ENCODE measurements around the gene GTSE1. TPM values are rescaled to one million over a fixed set of nuclear protein-coding genes. Genes with fewer than 3 reads are reported as not detected.

The GTSE1 gene
- total RNA-seq, 1 experiment from 2014 or later = 46.1 TPM

DNA sequence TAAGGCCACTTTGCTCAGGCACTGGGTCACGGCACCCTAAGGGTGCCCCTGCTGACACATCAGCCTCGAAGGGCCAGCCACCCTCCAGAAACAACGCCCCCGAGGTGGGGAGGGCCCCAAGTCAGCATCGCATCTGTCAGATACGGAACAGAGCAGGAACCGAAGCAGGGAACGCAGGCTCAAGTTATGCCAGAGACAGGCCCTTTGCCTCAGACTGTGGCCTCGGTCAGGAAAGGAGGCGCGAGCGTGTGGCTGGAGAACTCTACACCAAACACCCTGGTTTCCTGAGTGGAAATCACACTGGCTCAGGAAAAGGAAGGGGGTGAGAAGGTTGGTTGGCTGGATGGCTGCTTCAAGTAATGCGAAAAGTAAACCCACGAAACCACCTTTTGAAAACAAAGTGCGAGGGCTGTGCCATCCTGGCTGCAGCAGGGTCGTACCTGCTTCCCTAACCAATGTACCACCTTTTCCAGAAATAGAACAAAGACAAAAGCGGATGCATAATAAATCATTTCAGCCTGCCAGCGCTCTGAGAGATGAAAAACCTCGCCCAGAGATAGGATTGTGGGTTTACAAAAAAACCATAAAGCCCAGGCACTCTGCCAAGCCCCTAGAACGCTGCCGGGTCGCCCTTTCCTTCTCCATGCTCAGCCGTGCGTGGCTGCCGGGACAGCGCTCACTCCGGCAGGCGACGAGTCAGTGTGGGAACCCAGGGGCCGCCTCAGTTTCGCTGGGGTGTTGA is 77.4 kb downstream of the GTSE1 start:
- TF ChIP-seq CEBPB (IDR thresholded peaks at IDR 0.05; ENCODE audit: low read depth) = no peak
- TF ChIP-seq, protein P1, sequence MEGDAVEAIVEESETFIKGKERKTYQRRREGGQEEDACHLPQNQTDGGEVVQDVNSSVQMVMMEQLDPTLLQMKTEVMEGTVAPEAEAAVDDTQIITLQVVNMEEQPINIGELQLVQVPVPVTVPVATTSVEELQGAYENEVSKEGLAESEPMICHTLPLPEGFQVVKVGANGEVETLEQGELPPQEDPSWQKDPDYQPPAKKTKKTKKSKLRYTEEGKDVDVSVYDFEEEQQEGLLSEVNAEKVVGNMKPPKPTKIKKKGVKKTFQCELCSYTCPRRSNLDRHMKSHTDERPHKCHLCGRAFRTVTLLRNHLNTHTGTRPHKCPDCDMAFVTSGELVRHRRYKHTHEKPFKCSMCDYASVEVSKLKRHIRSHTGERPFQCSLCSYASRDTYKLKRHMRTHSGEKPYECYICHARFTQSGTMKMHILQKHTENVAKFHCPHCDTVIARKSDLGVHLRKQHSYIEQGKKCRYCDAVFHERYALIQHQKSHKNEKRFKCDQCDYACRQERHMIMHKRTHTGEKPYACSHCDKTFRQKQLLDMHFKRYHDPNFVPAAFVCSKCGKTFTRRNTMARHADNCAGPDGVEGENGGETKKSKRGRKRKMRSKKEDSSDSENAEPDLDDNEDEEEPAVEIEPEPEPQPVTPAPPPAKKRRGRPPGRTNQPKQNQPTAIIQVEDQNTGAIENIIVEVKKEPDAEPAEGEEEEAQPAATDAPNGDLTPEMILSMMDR (IDR thresholded peaks at IDR 0.05 in 2 of 3, conservative IDR thresholded peaks at IDR 0.05 in 1 of 3; ENCODE audit: borderline replicate concordance in 1 of 3, insufficient read depth in 1 of 3, low read depth in 2 of 3, low read length in 2 of 3) = no peak
- no peak for TF ChIP-seq TCF7L2 (IDR thresholded peaks at IDR 0.05; ENCODE audit: borderline replicate concordance, extremely low read depth, insufficient read depth, insufficient read length)
- TF ChIP-seq, protein P2, sequence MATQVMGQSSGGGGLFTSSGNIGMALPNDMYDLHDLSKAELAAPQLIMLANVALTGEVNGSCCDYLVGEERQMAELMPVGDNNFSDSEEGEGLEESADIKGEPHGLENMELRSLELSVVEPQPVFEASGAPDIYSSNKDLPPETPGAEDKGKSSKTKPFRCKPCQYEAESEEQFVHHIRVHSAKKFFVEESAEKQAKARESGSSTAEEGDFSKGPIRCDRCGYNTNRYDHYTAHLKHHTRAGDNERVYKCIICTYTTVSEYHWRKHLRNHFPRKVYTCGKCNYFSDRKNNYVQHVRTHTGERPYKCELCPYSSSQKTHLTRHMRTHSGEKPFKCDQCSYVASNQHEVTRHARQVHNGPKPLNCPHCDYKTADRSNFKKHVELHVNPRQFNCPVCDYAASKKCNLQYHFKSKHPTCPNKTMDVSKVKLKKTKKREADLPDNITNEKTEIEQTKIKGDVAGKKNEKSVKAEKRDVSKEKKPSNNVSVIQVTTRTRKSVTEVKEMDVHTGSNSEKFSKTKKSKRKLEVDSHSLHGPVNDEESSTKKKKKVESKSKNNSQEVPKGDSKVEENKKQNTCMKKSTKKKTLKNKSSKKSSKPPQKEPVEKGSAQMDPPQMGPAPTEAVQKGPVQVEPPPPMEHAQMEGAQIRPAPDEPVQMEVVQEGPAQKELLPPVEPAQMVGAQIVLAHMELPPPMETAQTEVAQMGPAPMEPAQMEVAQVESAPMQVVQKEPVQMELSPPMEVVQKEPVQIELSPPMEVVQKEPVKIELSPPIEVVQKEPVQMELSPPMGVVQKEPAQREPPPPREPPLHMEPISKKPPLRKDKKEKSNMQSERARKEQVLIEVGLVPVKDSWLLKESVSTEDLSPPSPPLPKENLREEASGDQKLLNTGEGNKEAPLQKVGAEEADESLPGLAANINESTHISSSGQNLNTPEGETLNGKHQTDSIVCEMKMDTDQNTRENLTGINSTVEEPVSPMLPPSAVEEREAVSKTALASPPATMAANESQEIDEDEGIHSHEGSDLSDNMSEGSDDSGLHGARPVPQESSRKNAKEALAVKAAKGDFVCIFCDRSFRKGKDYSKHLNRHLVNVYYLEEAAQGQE (IDR thresholded peaks at IDR 0.05; ENCODE audit: low read depth) = no peak
- no peak for ATAC-seq
- intact Hi-C loops (cut with micrococcal nuclease) = no loop called here

More for the DNA sequence above, 77.4 kb downstream of the GTSE1 start:
- Histone ChIP-seq H3K9ac (ENCODE audit: low read length) (no peak overlapping the region), H3K9me2 (ENCODE audit: insufficient read depth) (no peaks in the 10 kb centered on the region), H2AFZ (ENCODE audit: low read depth, low read length, poor library complexity, severe bottlenecking) (no peak overlapping the region), H3K9me3 (ENCODE audit: control insufficient read depth in 1 of 2, insufficient read depth in 1 of 2, low read depth in 1 of 2, low read length in 2 of 2) (peaks cover 4 to 9% of the 10 kb centered on the region in 2 experiments; a peak in 2 of 4 replicates), H3K27ac (ENCODE audit: low read depth, low read length) (no peak overlapping the region; the same call in 1 of the 2 replicates), H3K4me3 (replicated peaks in 1 of 2; ENCODE audit: low read depth in 1 of 2, low read length in 2 of 2) (no peak overlapping the region), H3K4me1 (ENCODE audit: control insufficient read depth in 1 of 2, insufficient read depth in 2 of 2, low read length in 2 of 2) (peaks cover 25 to 34% of the 10 kb centered on the region in 2 experiments), H3K36me3 (ENCODE audit: control insufficient read depth in 1 of 2, insufficient read depth in 2 of 2, low read length in 2 of 2) (peaks cover 0 to 10% of the 10 kb centered on the region in 2 experiments; a peak in 1 of 4 replicates), H3K4me2 (ENCODE audit: low read length) (no peak overlapping the region; the same call in 1 of the 2 replicates), H3K27me3 (ENCODE audit: insufficient read depth, low read length) (no peaks in the 10 kb centered on the region), H3K79me2 (ENCODE audit: insufficient read depth, low read length) (no peaks in the 10 kb centered on the region), H4K20me1 (ENCODE audit: insufficient read depth) (no peaks in the 10 kb centered on the region)
- DNase-seq (ENCODE audit: low read depth, low spot score) = no peak
- ChIA-PET CTCF (no interaction called here), RAD21 (ENCODE audit: low non-redundant PET in 1 of 2, low total read pairs in 2 of 2, uncharacterized antibody in 2 of 2, unreplicated experiment in 2 of 2) (no interaction called here), POLR2A (no interaction called here)
- BruUV-seq (replicated peaks) = no TSS peak
